CD4-positive, alpha-beta T cell (primary cell): ENCODE results near the gene ZNF718. TPM values are rescaled to one million over a fixed set of nuclear protein-coding genes. Genes with fewer than 3 reads are reported as not detected.
"Not testable (repeated sequence)": the region's sequence is repeated elsewhere in the genome, so short reads cannot be mapped to it uniquely, and the experiment has no call there.

Experiments used
- ATAC-seq: fragments of 200-7000 bp; cut with Tn5 transposase; one replicate; pipeline ENCODE4 v1.10.0; 2022; ENCODE audit warnings: mild to moderate bottlenecking; ENCODE audit not compliant: poor library complexity
- CTCF ChIA-PET: fragments of 350-600 bp; sonication (Branson Sonifier 250); formaldehyde crosslinking; loops from one replicate; lab custom pipeline; 2021; ENCODE audit warnings: antibody characterized with exemption, inconsistent platforms; lab: Charles Lee
- POLR2A ChIA-PET: fragments of 350-600 bp; sonication (Branson Sonifier 250); formaldehyde crosslinking; loops from one replicate; lab custom pipeline; 2021; ENCODE audit warnings: antibody characterized with exemption, inconsistent platforms; lab: Charles Lee
- DNase-seq, 14 experiments: peaks; one replicate each; pipeline ENCODE4 v3.0.0-alpha.2; 2013 to 2020; ENCODE audit warnings: mixed read lengths in 2 of 14
- H3K27ac ChIP-seq, 2 donors: one replicate each; pipeline versions ENCODE4 v1.5.1 to v1.7.0; 2013; ENCODE audit warnings: low read length in 2 of 2, low read depth in 1 of 2, mild to moderate bottlenecking in 1 of 2
- H3K27me3 ChIP-seq, 2 experiments: 1 replicate in 1 of 2; 2 replicates in 1 of 2; pipeline versions ENCODE4 v1.6.1 to v1.7.0; 2013; ENCODE audit warnings: low read length in 2 of 2, control low read depth in 1 of 2, mild to moderate bottlenecking in 1 of 2, moderate library complexity in 1 of 2; ENCODE audit not compliant: insufficient read depth in 2 of 2, control insufficient read depth in 1 of 2
- H3K36me3 ChIP-seq: one replicate; pipeline ENCODE4 v1.6.1; 2013; ENCODE audit warnings: low read length, control low read depth; ENCODE audit not compliant: insufficient read depth
- H3K4me1 ChIP-seq: one replicate; pipeline ENCODE4 v1.6.1; 2013; ENCODE audit warnings: low read length, control low read depth; ENCODE audit not compliant: insufficient read depth
- H3K4me3 ChIP-seq: one replicate; pipeline ENCODE4 v1.5.1; 2013; ENCODE audit warnings: mild to moderate bottlenecking, low read length, moderate library complexity
- H3K9me3 ChIP-seq, 2 experiments: 1 replicate in 1 of 2; 2 replicates in 1 of 2; pipeline versions ENCODE4 v1.6.1 to v1.7.0; 2013; ENCODE audit warnings: low read length in 2 of 2, mild to moderate bottlenecking in 2 of 2, control low read depth in 1 of 2, moderate library complexity in 1 of 2; ENCODE audit not compliant: control insufficient read depth in 1 of 2, insufficient read depth in 1 of 2
- H3K27ac Mint-ChIP-seq: one replicate; pipeline ENCODE4 v1.8.0; 2020; ENCODE audit warnings: mixed read lengths
- H3K27me3 Mint-ChIP-seq: one replicate; pipeline ENCODE4 v1.8.0; 2021; ENCODE audit warnings: mixed read lengths
- H3K36me3 Mint-ChIP-seq: one replicate; pipeline ENCODE4 v1.8.0; 2021; ENCODE audit warnings: low read depth, mixed read lengths
- H3K4me1 Mint-ChIP-seq: one replicate; pipeline ENCODE4 v1.8.0; 2021; ENCODE audit warnings: low read depth, mixed read lengths
- H3K4me3 Mint-ChIP-seq: one replicate; pipeline ENCODE4 v1.8.0; 2020; ENCODE audit warnings: mild to moderate bottlenecking, mixed read lengths
- H3K9me3 Mint-ChIP-seq: one replicate; pipeline ENCODE4 v1.8.0; 2020; ENCODE audit warnings: mixed read lengths
- CTCF ChIP-seq: fragments of 200-600 bp; IDR thresholded peaks from one replicate; pipeline ENCODE4 v1.8.0; 2022; ENCODE audit warnings: antibody characterized with exemption, mild to moderate bottlenecking
- intact Hi-C, 2 experiments: fragments of 100-400 bp; cut with DNase I in 1 of 2; cut with micrococcal nuclease in 1 of 2; formaldehyde crosslinking; loops; one replicate each; pipeline versions ENCODE4 v1.15.1 to v1.9.0; 2023 to 2025; cut with DNase I, micrococcal nuclease
- total RNA-seq, 174 experiments: library from RNA in 2 of 174; stranded (reverse) in 2 of 174; gene quantifications; one replicate each; pipeline ENCODE4 v1.2.3 and lab custom pipeline; 2021 to 2026

ZNF718 gene
- total RNA-seq, 2 experiments from 2014 or later = 6.3 to 7.4 TPM

- Mint-ChIP-seq H3K9me3 (peaks cover 19% of the 10 kb centered on the region), H3K4me1 (peaks cover 35% of the 10 kb centered on the region), H3K36me3 (peaks cover 58% of the 10 kb centered on the region)
- H3K4me1 ChIP-seq = peaks cover 29% of the 10 kb centered on the region
- DNase-seq = peak in 1 of 14 experiments; percentile 36
- POLR2A ChIA-PET = interaction anchor here (0.6 kb wide), 1 partner anchor 22 kb away, joined by 3 read pairs; no protein-coding TSS in a partner anchor
- H3K27me3 ChIP-seq, intact Hi-C loops, CTCF ChIA-PET, H3K4me3 Mint-ChIP-seq, H3K27me3 Mint-ChIP-seq, H3K4me3 ChIP-seq, H3K27ac Mint-ChIP-seq, ATAC-seq, H3K27ac ChIP-seq, H3K36me3 ChIP-seq: not testable (repeated sequence)
- H3K9me3 ChIP-seq = peaks cover 51 to 61% of the 10 kb centered on the region in 2 experiments
Observed at GRCh38 chr4:208416-209096, 84.3 kb downstream of the ZNF718 start.

- intact Hi-C loops = no loop called here
- ATAC-seq = no peak
- H3K27me3 ChIP-seq = peaks cover 0 to 6% of the 10 kb centered on the region in 2 experiments
- no peaks in the 10 kb centered on the region for H3K36me3 ChIP-seq
- Mint-ChIP-seq H3K9me3 (peaks cover 21% of the 10 kb centered on the region), H3K36me3 (peaks cover 63% of the 10 kb centered on the region), H3K4me3 (peak overlapping the region; percentile 15), H3K4me1 (peaks cover 34% of the 10 kb centered on the region), H3K27me3 (peaks cover 12% of the 10 kb centered on the region), H3K27ac (no peak overlapping the region)
- TF ChIP-seq CTCF = no peak
- H3K27ac ChIP-seq = no peak overlapping the region
- no peak overlapping the region for H3K4me3 ChIP-seq
- H3K4me1 ChIP-seq = peaks cover 29% of the 10 kb centered on the region
- H3K9me3 ChIP-seq = peaks cover 44 to 62% of the 10 kb centered on the region in 2 experiments
- CTCF ChIA-PET = interaction anchor here (0.9 kb wide), 1 partner anchor 31 kb away, joined by 3 read pairs; no protein-coding TSS in a partner anchor
- POLR2A ChIA-PET = no interaction called here
- peak in 3 of 14 experiments; percentile 11 to 37 (median 29) for DNase-seq
Observed at GRCh38 chr4:211033-211511, 86.8 kb downstream of the ZNF718 start.

GRCh38 chr4:212438-213188, 88.3 kb downstream of the ZNF718 start:
- Mint-ChIP-seq H3K4me1 (peaks cover 31% of the 10 kb centered on the region), H3K27ac (no peak overlapping the region), H3K36me3 (peaks cover 66% of the 10 kb centered on the region), H3K9me3 (peaks cover 18% of the 10 kb centered on the region), H3K27me3 (peaks cover 12% of the 10 kb centered on the region), H3K4me3 (no peak overlapping the region)
- TF ChIP-seq CTCF = no peak
- intact Hi-C loops = no loop called here
- H3K36me3 ChIP-seq = no peaks in the 10 kb centered on the region
- peak overlapping the region; percentile 21 for H3K4me3 ChIP-seq
- no peak overlapping the region for H3K27ac ChIP-seq
- peaks cover 29% of the 10 kb centered on the region for H3K4me1 ChIP-seq
- H3K27me3 ChIP-seq = peaks cover 0 to 8% of the 10 kb centered on the region in 2 experiments
- peaks cover 31 to 56% of the 10 kb centered on the region in 2 experiments for H3K9me3 ChIP-seq
- CTCF ChIA-PET = no interaction called here
- ATAC-seq (peak; percentile 39), DNase-seq (peak in 3 of 14 experiments; percentile 4 to 22 (median 17))
- POLR2A ChIA-PET = no interaction called here

GRCh38 chr4:213189-213535, 88.9 kb downstream of the ZNF718 start:
- Histone ChIP-seq H3K9me3 (peaks cover 31 to 56% of the 10 kb centered on the region in 2 experiments), H3K4me3 (peak overlapping the region; percentile 3), H3K4me1 (peaks cover 26% of the 10 kb centered on the region)
- H3K4me3 Mint-ChIP-seq, DNase-seq, H3K36me3 ChIP-seq, H3K27me3 ChIP-seq, H3K27ac Mint-ChIP-seq, POLR2A ChIA-PET, ATAC-seq, H3K27ac ChIP-seq, CTCF ChIA-PET, intact Hi-C loops: not testable (repeated sequence)
- Mint-ChIP-seq H3K27me3 (peaks cover 12% of the 10 kb centered on the region), H3K9me3 (peaks cover 15% of the 10 kb centered on the region), H3K4me1 (peaks cover 31% of the 10 kb centered on the region), H3K36me3 (peaks cover 66% of the 10 kb centered on the region)
